Hematopoietic multipotent progenitor cell treated with erythropoietin and hydrocortisone succinate and interleukin-3 and kit ligand, for 15 days (in vitro differentiated cells): Measurements from ENCODE around the gene DENND2C.

Source experiments
- DNase-seq: peaks from one replicate; pipeline ENCODE4 v3.0.0-alpha.2; 2015; ENCODE audit warnings: low spot score

DENND2C gene

DNA sequence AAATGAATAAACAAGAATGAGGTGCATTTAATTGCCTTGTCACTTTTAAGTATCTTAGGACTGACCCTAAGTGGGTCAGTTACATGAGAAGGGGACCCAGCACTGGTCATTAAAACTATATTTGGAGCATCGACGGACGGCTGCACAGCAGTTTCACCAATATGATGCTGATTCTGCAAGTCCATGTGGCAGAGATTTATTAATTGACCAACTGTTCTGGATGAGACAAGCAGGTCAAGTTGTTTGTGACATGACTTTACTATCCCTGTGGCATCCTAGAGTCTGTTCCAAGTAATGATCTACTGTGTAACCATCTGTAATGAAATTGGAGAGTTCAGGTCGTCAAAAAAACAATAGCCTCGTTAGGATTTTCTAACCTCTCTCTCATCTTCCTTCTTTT lies 16.0 kb upstream of the DENND2C start:
- DNase-seq, result no peak

DNA sequence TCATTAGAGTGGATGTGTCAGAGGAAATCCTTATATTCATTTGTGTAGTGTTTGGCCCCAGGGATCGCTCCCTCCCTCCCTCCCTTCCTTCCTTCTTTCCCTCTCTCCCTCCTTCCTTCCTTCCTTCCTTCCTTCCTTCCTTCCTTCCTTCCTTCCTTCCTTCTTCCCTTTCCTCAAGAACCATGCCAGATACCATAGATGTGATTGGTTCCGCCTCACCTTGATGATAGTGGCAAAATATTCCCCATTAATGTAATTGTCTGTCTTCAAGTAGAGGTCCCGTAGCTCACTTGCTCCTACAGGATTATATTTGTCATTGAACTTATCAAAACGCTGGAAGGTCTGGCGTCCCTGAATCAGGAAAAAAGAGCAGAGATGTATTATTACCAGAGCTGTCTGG lies 7.8 kb upstream of the DENND2C start:
- DNase-seq, result no peak

GRCh38 chr1:114676115-114676514 lies 6.3 kb upstream of the DENND2C start:
- DNase-seq, result no peak

- DNase-seq, result no peak
Observed at GRCh38 chr1:114671939-114672275, 2.1 kb upstream of the DENND2C start.

- DNase-seq, result peak; percentile 10
Observed at GRCh38 chr1:114671011-114671938, 1.4 kb upstream of the DENND2C start.

GRCh38 chr1:114670083-114671010 lies 498 bp upstream of the DENND2C start:
- DNase-seq, result peak; percentile 81

GRCh38 chr1:114668784-114669561 lies 876 bp downstream of the DENND2C start:
- no peak for DNase-seq

DNA sequence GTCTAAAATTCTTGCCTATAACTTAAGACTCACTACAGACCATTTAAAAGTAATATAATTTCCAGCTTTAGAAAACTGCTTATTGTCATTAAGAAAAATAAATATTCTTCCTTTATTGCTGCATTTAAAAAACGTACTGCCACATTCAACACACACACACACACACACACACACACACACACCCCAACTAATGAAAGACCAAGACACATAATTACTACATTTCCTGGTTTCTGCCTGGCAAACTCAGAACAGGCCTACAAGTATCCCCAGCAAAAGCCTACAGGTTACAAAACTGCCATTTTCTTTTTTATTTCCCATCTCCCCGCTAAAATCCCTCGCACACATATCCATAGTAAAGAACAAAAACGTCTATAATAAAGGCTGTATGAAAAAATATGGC lies 1.5 kb downstream of the DENND2C start:
- DNase-seq, result no peak

DNA sequence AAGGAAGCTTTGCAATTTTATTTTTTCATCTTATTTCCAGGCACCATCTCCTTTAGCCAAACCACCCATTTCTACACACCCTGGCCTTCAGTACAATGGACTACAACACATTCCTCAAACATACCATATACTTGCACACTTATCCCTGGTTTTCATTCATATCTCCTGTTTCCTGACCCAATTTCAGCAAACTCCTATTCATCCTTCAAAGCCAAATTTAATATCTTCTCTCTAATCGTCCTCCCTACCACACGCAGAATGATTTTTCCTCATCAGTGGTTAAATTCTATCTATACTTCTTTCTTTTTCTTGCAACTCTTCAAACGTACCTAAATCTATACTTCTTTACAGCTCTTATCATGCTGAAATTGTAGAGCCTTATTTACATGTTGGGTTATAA lies 2.9 kb downstream of the DENND2C start:
- no peak for DNase-seq

GRCh38 chr1:114660238-114660637 lies 9.6 kb downstream of the DENND2C start:
- no peak for DNase-seq

DNA sequence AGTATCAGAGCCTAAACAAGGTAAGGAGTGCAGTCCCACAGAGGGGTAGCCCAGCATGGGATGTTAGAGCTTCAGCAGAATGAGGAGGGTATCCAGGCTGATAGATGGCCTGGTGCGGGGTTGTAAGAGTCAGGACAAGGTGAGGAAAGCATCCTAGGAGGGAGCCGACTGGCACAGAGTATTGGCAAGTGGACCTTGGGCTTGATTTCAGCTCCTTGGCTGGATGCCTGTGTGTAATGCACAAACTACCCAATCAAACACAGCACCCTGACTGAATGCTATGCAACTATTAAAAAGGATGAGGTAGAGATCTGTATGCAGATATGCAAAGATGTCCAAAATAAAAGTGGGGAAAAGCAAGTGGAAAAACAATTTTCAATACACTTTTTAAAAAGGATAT lies 18.0 kb downstream of the DENND2C start:
- DNase-seq, result no peak

- DNase-seq, result no peak
Observed at GRCh38 chr1:114648503-114648902, 21.3 kb downstream of the DENND2C start.

DNA sequence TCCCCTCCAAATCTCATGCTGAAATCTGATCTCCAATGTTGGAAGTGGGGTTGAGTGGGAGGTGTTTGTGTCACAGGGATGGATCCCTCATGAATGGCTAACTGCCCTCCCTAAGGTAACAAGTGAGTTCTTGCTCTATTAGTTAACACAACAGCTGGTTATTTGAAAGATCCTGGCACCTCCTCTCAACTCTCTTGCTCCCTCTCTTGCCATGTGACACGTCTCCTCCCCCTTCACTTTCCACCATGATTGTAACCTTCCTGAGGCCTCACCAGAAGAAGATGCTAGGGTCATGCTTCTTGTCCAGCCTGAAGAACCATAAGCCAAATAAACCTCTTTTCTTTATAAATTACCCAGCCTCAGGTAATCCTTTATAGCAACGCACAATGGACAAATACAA lies 28.5 kb downstream of the DENND2C start:
- DNase-seq, result no peak

DNA sequence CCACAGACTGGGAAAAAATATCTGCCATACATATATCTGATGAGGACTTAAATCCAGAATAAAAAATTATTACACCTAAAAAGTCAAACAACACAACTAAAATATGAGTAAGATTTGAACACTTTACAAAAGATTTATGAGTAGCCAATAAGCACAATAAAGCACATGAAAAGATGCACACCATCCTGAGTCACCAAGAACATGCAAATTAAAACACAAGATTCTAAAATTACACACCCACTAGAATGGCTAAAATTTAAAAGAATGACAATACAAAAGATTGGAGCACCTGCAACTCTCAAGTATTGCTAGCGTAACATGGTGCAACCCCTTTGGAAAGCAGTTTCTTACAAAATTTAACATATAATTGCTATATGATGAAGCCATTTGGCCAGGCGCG lies 30.9 kb downstream of the DENND2C start:
- no peak for DNase-seq

DNA sequence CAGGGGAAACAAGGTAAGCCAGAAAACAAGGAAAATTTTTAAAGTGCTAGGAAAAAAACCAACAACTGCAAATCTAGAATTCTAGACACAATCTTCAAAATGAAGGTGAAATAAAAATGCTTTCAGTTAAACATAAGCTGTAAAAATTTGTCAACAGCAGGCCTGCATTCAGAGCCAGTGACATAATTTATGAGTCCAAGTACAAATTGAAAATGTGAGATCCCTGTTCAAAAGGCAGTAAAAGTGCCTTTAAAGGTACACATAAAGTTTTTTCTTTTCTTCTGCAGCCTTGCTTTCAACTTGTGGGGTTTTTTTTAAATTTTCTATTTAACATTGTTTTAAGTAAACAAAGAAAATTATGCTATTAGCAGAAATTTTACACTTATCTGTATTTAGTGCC lies 37.4 kb downstream of the DENND2C start:
- DNase-seq, result no peak

DNA sequence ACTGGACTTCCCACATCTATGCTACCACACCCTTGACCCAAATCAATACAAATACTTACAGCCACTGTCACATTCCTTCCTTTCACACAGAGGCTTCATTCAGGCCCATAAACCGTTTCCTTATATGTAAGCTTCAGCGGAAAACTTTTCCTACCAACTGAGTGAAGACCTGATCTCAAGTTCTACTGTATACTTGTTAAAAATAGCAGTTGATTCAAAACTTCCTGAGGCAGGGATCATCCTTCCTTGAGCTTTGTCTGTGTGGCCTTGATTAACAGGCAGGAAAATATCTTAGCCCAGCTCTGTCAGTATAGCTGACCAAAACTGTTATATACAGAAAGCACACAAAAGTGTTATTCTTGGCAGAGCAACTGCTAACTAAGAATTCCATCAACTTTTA lies 42.7 kb downstream of the DENND2C start:
- DNase-seq, result no peak

GRCh38 chr1:114623364-114623763 lies 46.5 kb downstream of the DENND2C start:
- DNase-seq, result no peak

DNA sequence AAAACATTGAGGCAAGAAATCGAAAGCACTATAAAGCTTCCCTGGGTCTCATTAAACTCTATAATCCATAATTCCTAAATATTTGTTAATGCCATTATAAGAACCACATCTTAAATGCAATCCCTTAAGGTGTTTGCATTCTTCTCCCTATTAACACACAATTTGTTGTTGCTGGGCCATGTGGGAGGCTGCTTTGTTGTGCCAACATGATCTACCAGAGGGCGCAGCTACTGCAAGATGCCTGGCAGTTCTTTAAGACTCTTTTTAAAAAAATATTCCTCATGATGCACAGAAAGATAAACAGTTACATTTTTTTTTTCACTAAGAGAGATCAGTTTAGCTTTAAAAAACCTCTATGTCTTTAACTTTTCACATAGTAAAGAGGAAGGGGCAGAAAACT lies 49.4 kb downstream of the DENND2C start:
- no peak for DNase-seq

GRCh38 chr1:114618606-114619005 lies 51.2 kb downstream of the DENND2C start:
- DNase-seq, result no peak

DNA sequence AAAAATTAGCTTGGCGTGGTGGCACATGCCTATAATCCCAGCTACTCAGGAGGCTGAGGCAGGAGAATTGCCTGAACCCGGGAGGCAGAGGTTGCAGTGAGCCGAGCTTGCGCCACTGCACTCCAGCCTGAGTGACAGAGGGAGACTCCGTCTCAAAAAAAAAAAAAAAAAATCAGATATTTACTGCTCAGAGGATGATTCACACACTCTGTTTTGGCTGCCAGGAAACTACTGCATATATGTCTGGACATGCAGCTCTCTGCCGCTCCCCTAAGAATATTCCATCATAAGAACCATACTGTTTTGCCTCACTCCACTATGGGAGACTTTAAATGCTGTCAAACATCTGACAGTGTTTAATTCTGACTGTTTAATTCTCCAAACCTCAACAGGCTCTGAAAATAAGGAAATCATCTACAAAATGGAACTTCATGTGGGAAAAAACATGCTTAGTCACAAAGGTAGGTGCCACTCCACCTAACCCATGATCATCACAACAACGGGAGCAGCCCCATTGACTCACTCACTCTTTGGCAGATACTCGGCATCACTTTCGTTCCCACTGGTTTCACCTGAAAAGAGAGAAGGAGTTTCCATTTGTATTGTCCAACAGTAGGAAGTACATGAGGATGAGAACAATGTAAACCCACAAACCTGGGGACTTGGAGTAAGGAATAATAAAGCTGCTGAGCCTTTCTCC lies 59.2 kb downstream of the DENND2C start:
- no peak for DNase-seq

DNA sequence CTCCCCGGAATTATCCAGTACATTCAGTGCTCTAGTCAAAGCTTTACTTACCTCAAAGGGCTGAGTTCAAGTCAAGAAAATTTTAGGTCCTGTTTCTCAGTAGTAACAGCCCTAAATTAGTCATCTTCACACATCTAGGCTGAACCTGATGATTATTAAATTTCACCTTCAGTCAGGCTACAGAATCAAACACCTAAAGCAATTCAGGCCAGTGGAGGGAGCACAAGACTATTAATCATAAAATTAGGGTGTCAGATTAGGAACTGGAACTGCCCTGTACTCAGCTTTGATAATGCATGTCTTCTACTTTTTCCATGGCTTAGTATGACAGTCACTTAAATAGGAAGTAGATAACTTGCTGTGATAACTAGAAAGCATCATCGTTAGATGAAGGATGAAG lies 60.0 kb downstream of the DENND2C start:
- no peak for DNase-seq

DNA sequence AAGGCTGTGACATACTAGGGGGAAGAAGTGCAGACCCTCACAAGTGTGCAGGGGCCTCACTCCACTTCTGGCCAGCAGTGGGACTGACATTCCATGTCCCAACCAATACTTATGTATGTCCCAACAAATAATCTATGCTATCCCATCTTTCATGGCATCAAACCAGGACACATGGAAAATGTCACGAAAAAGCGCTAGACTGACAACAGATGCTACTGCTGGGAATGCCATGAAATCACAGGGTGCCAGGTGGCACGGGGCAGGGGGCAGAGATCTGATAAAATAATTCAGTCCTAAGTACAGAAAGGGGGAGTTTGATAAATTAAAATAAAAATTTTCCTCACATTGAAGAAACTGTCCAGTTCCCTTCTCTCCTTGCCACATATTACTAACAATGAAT lies 60.8 kb downstream of the DENND2C start:
- no peak for DNase-seq
